Fibroblast of lung (primary cell): ENCODE data around the gene DUSP5.
"Not testable (repeated sequence)": the region's sequence is repeated elsewhere in the genome, so short reads cannot be mapped to it uniquely, and the experiment has no call there.

Experiments
- CTCF ChIP-seq, 2 donors: IDR thresholded peaks in 1 of 2; conservative IDR thresholded peaks in 1 of 2; 1 replicate in 1 of 2; 2 replicates in 1 of 2; pipeline ENCODE4 v1.5.1; 2011 to 2012; ENCODE audit warnings: low read length in 2 of 2, control low read depth in 1 of 2, inconsistent platforms in 1 of 2, low read depth in 1 of 2, mild to moderate bottlenecking in 1 of 2
- EZH2 ChIP-seq: IDR thresholded peaks from 2 replicates; pipeline ENCODE4 v1.5.1; 2012; ENCODE audit warnings: low read length, control low read depth, mild to moderate bottlenecking; ENCODE audit errors: missing control alignments

GRCh38 chr10:110468258-110468657 lies 29.4 kb upstream of the DUSP5 start:
- not testable (repeated sequence) for TF ChIP-seq CTCF (conservative IDR thresholded peaks at IDR 0.05 in 1 of 2, IDR thresholded peaks at IDR 0.05 in 1 of 2; ENCODE audit: low read depth in 1 of 2, low read length in 2 of 2); EZH2
